EH (cell line): Measurements from ENCODE around the gene HABP2.

Source experiments
- DNase-seq: peaks from one replicate; pipeline ENCODE4 v3.0.0-alpha.2; 2015; ENCODE audit warnings: low read depth

HABP2 gene

DNA sequence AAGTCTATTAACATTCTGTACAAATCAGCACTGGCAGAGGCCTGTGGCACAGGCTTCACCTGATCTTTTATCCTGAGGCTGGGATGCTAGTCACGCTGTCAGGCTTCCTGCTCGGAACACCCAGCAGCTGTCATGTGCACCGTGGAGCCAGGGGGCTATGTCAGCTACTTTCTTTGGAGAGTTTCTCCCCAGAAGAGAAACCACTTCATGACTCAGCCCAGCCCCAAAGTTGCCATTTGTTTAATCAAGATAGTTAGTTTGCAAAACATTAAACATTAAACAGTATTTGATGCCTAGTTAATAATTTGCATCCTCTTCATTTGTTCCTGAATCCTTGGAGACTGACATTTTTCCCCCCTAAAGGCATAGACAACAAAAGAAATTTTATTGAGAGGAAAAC is at the start of gene HABP2:
TSS of gene HABP2 (plus strand) at position 353 of the 400 bp plus-strand sequence. CDS start 69 bp downstream, outside the sequence.
- DNase-seq: no peak

DNA sequence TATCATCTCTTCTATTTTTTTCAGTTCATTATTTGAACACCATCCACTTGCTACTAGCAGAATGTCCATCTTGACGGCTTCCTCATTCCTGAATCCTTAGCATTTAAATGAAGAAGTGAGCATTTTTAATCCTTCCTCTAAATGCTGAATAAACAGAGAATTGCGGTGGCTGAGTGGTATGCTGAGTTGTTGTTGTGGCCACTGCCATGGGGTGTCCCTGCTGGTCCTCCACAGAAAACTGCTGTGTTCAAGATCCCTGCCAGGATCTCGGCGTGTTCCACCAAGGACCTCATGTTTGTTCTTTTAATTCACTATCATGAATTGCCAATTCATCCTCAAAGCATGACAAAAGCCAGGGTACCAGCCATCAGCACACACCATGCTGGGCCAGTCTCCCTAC is 48.9 kb upstream of the HABP2 start:
- no peak for DNase-seq

DNA sequence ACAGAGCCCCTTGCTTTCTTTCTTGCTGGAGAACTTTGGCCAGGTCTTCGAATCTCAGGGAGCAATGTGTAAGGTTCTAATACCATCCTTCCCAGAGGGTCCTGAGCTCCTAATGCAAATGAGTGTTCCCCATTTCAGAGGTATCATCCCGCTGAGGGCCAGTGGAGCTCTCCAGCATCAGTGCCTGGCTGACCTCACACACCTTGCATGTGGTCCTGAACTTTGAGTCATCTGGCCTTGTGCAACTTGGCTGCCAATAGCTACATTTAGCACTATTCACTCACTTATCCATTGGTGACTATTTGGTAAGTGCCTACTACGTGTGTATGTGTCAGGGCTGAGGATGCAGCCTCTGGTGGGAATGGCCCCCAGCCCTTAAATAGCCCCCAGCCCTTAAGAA is 48.4 kb upstream of the HABP2 start:
- no peak for DNase-seq

DNA sequence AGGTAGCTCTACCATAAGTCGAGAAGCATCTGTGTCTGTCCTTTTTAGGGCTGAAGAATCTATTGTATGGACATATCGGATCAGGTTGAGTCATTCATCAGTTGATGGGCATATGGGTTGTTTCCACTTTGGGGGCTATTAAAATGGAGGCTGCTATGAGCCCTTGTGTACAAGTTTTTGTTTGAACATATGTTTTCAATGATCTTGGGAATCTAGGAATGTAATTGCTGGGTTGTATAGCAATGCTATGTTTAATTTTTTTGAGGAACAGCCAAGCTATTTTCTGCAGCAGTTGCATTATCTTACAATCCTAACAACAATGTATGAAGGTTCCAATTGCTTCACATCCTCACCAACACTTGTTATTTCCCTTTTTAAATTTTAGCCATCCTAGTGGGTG is 46.4 kb upstream of the HABP2 start:
- peak; percentile 16 for DNase-seq

DNA sequence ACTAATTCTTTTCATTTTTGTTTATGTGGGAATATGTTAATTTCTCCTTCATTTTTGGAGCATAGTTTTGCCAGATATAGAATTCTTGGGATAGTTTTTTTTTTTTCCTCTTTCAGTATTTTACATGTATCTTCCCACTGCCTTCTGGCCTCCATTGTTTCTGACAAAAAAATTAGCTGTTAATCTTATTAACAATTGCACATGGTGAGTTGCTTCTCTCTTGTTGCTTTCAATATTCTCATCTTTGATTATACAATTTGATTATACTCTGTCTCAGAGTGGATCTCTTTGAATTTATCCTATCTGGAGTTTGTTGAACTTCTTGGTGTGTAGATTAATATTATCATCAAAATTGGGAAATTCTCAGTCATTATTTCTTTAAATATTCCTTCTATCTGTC is 41.4 kb upstream of the HABP2 start:
- DNase-seq: no peak

DNA sequence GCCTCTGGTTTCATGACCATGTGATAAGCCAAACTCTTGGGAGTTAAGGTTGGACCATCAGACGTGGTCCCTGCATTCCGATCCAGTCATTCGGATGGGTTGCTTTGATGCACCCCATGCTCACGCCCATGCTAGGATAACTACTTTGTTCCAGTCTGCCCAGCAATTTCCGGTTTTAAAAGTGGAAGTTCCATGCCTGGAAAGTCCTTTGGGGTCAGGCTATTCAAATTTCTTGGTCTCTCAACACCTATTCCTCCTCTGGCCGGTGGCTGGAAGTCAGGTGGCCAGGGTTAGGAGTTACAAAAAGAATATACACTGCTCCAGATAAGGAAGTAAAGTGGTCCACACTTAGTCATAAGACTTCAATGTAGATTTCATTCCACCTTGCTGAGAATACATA is 37.7 kb upstream of the HABP2 start:
- DNase-seq: no peak

DNA sequence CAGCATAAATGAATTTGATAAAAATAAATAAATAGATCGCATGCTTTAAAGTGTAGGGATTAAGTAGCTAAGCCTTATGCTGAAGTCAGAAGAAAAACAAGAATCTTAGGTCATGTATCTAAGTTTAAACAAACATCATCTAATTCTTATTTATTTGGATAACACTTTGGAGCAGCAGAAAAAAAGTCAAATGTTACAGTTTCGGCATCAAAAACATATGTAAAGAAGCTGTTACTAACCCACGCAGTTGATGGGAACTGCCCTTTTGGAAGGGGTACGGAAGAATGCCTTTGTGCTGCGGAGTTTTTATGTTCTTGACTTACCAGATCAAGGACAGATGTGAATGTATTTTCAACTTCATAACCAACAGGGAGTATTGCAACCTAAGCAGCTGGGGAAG is 37.3 kb upstream of the HABP2 start:
- DNase-seq: peak; percentile 32

DNA sequence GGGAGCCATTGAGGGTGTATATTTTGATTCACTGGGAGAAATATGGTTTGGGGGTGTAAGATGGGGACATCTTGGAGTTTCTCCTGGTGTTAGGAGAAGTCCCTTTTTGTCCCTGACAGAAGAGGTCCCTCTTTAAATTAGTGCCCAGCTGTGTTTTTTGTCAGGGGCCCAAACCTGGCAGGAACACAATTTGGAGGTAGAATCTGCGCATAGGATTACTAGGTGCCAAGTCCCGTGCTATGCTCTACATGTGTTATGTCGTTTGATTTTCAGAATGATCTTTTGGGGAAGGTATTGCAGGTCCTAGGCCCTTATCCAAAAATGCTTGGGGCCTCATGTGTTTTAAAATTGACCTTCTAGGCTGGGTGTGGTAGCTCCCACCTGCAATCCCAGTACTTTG is 36.8 kb upstream of the HABP2 start:
- no peak for DNase-seq

DNA sequence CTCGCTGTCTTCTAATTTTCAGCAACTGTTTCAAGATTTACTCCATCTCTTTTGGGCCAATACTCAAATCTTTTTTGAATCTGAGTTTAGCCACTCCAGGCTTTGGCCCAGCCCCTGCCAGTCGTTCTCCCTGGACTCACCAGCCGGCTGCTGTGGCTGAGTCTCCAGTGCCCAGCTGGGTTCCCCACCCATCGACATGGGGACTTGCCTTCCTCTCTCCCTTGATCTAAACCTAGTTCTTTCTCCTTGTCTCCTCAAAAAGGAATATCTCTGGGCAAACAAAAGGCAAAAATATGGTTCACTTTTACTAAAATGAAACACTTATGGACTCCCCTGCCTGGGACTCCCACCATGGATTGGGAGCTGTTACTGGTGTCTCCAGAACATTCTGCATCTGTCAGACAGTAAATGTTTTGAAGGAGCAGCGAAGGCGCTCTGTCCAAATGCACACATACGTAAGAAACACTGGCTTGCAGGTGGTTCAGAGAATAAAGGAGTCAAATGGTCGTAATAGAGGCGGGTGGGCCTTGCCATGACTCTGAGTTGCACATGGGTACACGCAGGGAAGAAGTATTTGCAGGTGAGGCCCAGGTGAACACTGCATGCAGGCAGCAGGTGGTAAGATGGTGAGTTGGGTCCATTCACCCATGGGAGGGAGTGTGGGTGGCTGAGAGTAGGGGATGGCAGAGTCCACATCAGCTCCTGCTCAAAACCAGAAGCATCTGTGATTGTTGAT is 35.5 kb upstream of the HABP2 start:
- DNase-seq: no peak

DNA sequence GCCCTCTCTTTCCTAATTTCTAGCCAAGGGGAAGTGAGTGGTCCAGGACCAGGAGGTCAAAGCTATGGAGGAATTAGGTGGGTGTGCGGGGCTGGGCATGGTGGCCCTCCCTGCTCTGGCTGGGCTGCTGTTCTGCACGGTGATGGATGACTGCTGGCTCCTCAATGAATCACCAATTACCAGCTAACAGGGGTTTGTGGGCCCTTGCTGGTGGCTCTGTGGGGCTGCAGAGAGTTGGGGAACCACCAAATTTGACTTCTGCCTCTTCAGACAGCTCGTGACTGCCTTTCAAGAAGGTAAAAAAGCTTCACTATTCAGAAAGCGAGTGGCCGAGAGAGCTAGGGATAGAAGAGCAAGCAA is 35.0 kb upstream of the HABP2 start:
- no peak for DNase-seq

DNA sequence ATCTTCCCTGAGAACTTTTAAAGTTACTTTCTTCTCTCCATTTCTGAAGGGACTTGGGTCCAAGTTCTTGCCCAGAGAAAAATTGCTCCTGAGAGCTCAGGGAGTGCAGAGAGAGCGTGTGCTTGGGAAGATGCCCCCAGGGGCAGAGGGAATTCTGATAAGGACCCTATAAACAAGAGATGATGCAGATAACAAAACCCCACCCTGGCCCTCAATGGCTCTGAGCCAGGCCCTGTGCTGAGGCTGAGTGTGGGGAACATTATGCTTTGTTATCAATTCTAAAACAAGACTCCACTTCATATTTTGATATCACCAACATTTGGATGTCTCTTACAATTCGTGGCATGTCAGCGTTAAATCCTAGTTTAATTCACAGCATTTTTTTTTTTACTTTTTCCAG is 34.4 kb upstream of the HABP2 start:
- no peak for DNase-seq

DNA sequence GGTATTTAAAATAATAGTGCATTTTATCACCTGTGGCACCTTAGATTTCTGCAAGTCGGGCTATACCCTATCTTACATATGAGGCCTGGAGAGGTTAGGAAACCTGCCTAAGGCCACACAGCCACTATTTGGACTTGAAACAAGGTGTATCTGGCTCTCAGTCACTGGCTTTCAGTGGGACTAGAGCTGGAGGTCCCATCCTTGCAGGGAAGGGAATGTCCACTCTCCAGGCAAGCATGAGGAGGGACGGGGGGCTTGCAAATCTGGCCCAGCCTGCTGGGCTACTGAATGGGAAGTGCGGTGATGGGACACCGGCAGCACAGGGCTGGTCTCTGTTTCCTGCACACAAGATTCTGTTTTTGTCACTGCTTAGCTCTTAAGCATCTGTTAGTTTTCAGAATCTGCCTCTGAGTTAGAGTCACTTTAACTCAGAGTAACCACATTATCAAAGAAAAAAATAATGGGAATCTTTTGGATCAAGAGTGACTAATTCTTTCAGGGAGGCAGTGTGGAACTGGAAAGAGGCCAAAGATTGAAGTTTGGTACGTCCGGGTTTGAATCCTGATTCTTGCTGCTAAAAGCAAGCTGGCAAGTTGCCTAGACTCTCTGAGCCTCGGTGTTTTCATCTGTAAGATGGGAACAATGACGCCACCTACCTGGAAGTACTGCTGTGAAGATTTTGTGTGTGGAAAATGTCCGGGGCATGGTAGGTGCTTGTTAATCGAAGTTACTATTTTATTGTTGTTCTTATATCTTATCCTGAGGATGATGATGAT is 33.8 kb upstream of the HABP2 start:
- peak; percentile 50 for DNase-seq

DNA sequence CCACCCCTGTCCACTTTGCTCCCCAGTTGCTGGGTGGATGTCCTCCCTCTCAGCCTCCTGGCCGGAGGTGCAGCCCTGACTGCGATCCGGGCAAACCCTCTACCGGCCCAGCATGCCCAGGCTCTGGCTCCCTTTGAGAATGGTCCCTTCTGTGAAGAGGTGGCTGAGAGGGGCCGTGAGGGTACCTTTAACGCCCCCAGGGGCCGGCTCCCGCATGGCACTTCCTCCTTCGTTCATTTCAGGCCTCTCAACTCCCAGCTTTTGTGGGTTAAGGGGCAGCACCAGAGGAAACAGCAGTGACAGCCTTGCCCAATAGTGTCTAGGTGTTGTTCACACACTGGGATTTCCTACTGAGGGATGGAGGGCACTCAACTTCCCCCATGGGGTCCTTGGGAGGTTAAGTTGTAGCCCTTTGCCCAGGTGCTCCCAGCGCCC is 33.2 kb upstream of the HABP2 start:
- no peak for DNase-seq

DNA sequence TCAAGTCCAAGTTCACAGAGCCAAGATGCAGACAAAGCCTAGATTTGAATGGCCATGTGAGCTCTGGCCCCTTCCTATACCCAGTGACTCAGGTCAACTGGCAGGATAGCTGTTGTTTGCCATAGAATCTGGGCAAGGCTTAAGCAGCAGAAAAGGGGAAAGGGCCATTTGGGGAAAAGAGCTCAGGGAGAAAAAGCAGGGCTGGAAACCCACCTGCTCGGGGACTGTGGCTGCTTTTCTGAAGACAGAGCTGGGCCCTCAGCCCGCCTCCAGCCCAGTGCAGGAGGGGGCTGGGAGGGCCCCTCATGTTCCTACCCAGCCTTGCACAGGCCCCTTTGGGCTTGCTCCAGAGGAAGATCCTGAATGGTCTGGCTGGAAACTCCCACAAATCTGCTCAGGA is 32.6 kb upstream of the HABP2 start:
- no peak for DNase-seq

DNA sequence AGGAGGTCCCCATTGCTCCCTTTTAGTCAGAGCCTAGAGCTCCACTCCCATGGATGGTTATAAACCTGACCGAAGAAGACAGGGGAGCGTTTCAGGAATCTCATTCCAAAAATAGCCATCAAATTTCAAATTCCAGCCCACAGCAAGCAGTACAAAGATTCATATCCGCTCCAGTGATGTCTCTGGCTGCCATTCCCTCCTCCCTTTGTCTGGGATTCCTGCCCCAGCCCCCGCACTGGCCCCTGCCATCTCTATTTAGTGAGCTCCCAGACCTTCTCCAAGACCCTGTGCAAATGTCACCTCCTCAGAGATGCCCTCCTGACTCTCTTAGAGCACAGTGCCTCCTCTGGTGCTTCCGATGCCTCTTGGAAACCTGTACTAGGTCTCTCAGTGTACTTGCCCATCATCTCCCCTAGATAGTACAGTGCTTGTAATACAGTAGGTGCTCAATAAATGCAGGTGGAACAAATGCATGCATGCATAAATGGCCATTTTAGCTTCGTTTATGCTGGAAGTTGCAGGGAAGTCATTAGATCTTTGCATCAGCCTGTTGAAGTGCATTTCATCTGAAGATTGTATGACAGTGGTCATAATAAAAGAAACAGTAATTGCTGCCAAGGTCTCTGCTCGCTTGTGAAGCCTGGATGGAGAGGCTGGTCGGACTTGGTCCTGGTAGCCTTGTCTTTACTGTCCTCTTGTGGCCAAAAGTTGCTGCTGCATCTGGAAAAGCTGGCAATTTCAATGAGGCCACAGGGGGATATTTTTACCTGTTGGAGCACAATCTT is 32.0 kb upstream of the HABP2 start:
- DNase-seq: peak; percentile 84

DNA sequence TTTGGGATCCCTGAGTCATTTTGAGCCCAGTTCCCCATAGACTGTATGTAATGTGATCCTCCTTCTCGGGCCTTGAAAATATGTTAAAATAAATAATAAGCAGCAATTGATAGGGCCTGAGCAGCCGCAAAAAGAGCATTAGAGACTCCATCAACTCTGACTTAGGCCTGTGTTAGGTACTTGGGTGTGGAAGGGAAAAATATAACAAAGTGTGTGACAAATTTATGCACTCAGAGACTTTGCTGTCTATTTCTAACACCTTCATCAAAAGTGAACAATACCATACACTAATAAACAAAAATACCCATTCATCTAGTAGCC is 31.4 kb upstream of the HABP2 start:
- DNase-seq: no peak

DNA sequence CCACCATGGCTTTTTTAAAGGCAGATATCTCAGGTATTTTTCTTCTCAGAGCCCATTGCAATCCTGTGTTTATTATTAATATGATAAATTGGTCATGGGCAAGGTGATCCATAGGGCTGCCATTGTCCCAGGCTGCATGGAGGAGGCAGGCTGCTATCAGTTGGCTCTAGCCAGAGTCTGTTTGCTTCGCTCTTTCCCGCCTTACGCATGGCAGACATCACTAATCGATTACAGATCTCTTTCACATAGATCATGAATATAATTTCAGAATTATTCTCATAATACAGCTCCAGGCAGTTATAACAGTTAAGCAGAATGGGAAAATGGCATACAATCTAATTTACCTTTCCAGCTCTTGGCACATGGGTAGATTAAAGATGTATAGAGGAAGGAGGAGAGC is 30.4 kb upstream of the HABP2 start:
- DNase-seq: no peak

DNA sequence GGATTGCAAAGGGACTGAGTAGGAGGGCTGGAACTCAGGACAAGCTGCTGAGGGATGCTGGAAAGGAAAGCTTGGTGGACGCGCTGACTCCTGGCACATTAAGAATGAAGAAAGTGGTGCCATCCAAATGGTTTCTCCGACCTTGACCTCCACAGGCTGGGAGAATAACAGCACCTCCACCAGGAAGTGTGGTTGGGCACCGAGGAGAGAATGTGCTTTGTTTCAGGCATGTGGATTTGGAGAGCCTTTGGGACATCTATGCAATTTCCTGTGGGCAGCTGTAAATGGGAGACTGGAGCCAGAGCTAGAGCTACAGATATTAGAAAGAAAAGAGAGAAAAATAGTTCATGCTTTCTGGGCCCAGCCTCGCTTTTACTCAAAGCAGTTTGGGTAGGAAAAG is 29.8 kb upstream of the HABP2 start:
- DNase-seq: no peak

DNA sequence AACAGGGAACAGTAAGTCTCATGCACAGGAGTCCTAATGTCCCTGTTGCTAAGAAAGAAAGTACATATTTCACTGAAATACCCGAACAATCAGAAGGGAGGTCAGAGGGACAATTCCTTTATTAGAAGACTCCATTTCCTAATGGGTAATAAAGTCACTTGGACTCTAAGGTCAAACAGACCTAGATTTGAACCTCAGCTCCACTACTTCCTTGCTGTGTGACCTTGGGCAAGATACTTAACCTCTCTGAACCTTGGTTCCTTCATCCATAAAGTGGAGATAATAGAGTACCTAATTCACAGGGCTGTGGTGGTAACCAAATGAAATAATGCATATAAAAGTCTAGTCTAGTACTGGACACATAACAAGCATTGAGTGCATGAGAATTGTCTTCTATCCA is 29.2 kb upstream of the HABP2 start:
- DNase-seq: no peak

DNA sequence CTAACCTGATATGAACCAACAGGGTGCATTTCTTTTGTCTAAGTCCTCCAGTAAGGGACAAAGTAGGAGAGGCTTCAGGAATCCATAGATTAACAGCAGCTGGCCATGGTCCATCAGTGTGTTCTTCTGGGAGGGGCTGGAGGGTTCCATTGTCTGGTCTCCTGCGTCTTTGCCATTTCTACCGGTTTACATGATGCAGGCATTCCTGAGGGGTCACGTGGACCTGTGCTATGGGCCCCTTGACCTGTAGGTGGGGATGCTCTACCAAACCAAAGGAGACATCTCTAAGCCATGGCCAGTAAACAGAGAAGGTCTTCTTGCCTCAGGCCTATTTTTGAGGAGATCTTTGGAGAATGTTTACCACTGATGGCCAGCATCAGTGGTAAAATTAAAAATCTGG is 28.7 kb upstream of the HABP2 start:
- no peak for DNase-seq

DNA sequence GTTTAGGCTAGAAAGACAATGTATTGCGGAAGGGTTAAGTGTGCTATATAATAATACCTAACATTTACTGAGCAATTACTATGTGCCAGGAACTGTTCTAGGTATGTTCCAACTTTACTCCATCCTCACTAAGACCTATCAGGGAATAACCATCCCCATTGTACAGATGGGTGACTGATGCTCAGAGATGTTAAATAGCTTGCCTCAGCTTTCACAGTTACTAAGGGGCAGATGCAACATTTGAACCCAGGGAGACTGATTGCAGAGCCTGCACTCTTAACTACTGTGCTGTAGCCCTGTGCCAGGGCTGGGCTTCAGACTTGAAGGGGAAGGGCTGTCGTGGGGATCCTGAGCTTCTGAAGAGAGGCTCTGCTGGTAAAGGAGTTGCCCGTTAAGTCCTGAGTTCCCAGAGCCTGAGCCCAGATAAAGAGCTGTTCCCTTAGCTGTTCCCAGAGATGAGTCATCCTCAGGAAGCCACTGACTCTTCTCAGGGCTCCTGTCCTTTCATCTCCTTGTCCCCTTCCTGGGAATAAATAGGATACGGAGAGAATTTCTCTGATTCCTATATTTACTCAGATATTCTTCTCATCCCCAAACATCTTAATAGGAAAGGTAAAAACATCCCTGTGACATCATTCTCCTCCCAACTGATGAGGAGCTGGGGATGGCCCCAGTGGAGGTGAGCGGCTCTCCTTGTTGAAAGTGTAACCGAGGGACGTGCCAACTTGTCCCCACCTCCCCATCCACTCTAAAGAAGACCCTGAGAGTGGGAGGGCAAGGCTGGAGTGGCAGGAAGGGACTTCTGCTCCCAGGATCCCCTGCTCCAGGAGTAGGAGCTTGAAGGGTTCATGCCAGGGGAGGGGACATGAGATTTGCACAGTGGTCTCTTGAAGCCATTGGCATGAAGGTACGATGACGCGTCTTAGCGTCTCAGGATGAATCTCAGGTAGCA is 28.0 kb upstream of the HABP2 start:
- peak; percentile 68 for DNase-seq

DNA sequence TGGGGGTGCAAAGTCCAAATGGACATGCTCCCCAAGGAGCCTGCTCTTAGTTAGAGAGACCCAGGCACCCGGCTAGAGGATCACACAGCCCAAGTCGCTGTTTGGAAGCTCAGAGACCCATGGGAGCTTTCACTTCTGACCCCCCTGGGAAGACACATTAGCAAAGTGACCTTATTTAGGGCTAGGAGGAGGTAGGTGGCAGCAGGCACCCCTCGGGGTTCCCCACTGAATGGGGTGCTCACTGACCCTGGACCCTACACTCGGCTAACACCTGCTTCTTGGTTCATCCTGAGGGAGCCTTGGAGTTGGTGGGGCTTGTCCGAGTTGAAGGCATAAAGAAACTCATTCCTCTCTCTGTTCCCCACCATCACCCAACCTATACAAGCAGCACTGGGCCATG is 27.1 kb upstream of the HABP2 start:
- no peak for DNase-seq
